ENCODE data around the gene DHX58.

The DHX58 gene

GRCh38 chr17:42078396-42079043, 34.0 kb downstream of the DHX58 start:
- no peaks in the 10 kb centered on the region for H3K27me3 ChIP-seq (ENCODE audit: control insufficient read depth, insufficient read depth, low read length)
- H3K4me3 ChIP-seq (ENCODE audit: low read length), result no peak overlapping the region
- H3K27ac ChIP-seq (ENCODE audit: low read length), result no peak overlapping the region
- no peaks in the 10 kb centered on the region for H3K36me3 ChIP-seq (ENCODE audit: control insufficient read depth, insufficient read depth, low read length)
- H3K9me3 ChIP-seq (ENCODE audit: control insufficient read depth, insufficient read depth, low read length), result no peaks in the 10 kb centered on the region
- 0 out of 2 replicates have a peak, but pooled peaks cover 1% of the 10 kb centered on the region for H3K4me1 ChIP-seq (ENCODE audit: control insufficient read depth, insufficient read depth, low read length)
- DNase-seq (ENCODE audit: low read depth, low spot score), result no peak
- no CpG with 5 or more reads among the region's 8 CpGs for WGBS (ENCODE audit: insufficient coverage, insufficient read length)

DNA sequence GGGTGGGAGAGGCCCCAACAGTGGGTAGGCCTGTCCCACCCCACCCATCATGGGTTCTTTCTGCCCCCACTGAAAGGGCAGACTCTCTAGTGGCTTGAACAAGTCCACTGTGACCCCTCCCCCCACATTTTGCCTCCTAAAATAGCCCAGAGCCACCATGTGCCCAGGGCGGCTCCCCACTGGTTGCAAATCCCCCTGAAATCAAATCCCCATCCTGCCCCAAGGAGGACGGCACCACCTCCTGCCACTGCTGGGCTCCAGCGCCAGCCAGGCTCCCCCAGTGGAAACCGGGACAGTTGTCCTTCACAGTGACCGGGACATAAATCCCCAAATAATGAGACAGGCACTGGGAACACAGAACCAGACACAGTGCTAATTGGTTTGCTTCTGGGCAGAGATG, 34.8 kb downstream of the DHX58 start:
- H3K9me3 ChIP-seq (ENCODE audit: control insufficient read depth, insufficient read depth, low read length), result no peaks in the 10 kb centered on the region
- H3K27me3 ChIP-seq (ENCODE audit: control insufficient read depth, insufficient read depth, low read length), result no peaks in the 10 kb centered on the region
- 0 out of 2 replicates have a peak, but pooled peaks cover 1% of the 10 kb centered on the region for H3K4me1 ChIP-seq (ENCODE audit: control insufficient read depth, insufficient read depth, low read length)
- H3K4me3 ChIP-seq (ENCODE audit: low read length), result no peak overlapping the region
- no peak overlapping the region for H3K27ac ChIP-seq (ENCODE audit: low read length)
- DNase-seq (ENCODE audit: low read depth, low spot score), result no peak
- H3K36me3 ChIP-seq (ENCODE audit: control insufficient read depth, insufficient read depth, low read length), result no peaks in the 10 kb centered on the region
- no CpG with 5 or more reads among the region's 5 CpGs for WGBS (ENCODE audit: insufficient coverage, insufficient read length)

DNA sequence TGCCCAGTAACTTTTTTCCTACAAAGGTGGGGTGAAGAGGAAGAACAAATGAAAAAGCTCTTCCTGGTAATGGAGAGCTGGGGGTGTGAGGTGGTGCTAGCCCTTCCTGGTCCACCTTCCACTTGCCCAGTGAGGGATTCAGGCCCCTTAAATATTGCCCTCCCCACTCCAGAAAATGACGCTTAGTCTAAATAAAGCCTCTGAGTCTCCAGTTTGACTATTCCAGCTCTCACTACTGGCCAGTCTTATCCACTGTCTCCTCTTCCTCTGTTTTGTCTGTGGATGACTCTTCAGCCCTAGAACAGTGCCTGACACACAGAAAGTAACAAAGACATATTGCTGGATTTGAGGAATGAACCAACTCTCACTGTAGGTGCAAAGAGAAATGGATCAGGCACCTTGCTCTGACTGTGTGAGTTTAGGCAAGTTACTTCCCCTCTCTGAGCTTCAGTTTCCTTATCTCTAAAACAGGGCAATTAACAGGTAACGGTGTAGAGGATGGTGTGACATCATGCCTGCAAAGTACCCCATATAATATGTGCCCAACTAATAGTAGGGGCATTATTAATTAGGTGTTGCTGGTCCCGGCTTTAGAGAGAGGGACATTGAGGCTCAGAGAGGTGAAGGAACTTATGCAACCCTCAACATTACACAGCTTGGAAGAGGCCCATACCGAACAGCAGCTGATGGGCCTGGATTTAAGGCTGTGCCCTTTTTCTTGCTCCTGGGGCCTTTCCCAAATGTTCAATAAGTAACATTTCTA, 35.5 kb downstream of the DHX58 start:
- no peak for DNase-seq (ENCODE audit: low read depth, low spot score)
- no peaks in the 10 kb centered on the region for H3K9me3 ChIP-seq (ENCODE audit: control insufficient read depth, insufficient read depth, low read length)
- no peak overlapping the region for H3K27ac ChIP-seq (ENCODE audit: low read length)
- H3K4me3 ChIP-seq (ENCODE audit: low read length), result no peak overlapping the region
- H3K27me3 ChIP-seq (ENCODE audit: control insufficient read depth, insufficient read depth, low read length), result no peaks in the 10 kb centered on the region
- no CpG with 5 or more reads among the region's 4 CpGs for WGBS (ENCODE audit: insufficient coverage, insufficient read length)
- no peaks in the 10 kb centered on the region for H3K36me3 ChIP-seq (ENCODE audit: control insufficient read depth, insufficient read depth, low read length)
- H3K4me1 ChIP-seq (ENCODE audit: control insufficient read depth, insufficient read depth, low read length), result 0 out of 2 replicates have a peak, but pooled peaks cover 1% of the 10 kb centered on the region

GRCh38 chr17:42075789-42076188, 36.7 kb downstream of the DHX58 start:
- Histone ChIP-seq H3K4me1 (ENCODE audit: control insufficient read depth, insufficient read depth, low read length) (0 out of 2 replicates have a peak, but pooled peaks cover 1% of the 10 kb centered on the region), H3K36me3 (ENCODE audit: control insufficient read depth, insufficient read depth, low read length) (no peaks in the 10 kb centered on the region), H3K9me3 (ENCODE audit: control insufficient read depth, insufficient read depth, low read length) (no peaks in the 10 kb centered on the region), H3K27me3 (ENCODE audit: control insufficient read depth, insufficient read depth, low read length) (no peaks in the 10 kb centered on the region), H3K4me3 (ENCODE audit: low read length) (no peak overlapping the region), H3K27ac (ENCODE audit: low read length) (no peak overlapping the region)
- no CpG with 5 or more reads among the region's 6 CpGs for whole genome bisulfite sequencing (ENCODE audit: insufficient coverage, insufficient read length)
- DNase-seq (ENCODE audit: low read depth, low spot score), result no peak

GRCh38 chr17:42072323-42073187, 40.0 kb downstream of the DHX58 start:
- H3K27ac ChIP-seq (ENCODE audit: low read length), result no peak overlapping the region
- H3K4me1 ChIP-seq (ENCODE audit: control insufficient read depth, insufficient read depth, low read length), result peaks cover under 1% of the 10 kb centered on the region; the same call in 1 of the 2 replicates
- no peak for DNase-seq (ENCODE audit: low read depth, low spot score)
- no peaks in the 10 kb centered on the region for H3K36me3 ChIP-seq (ENCODE audit: control insufficient read depth, insufficient read depth, low read length)
- H3K27me3 ChIP-seq (ENCODE audit: control insufficient read depth, insufficient read depth, low read length), result no peaks in the 10 kb centered on the region
- no peaks in the 10 kb centered on the region for H3K9me3 ChIP-seq (ENCODE audit: control insufficient read depth, insufficient read depth, low read length)
- peak overlapping the region; percentile 48 for H3K4me3 ChIP-seq (ENCODE audit: low read length)
- WGBS (ENCODE audit: insufficient coverage, insufficient read length), result no CpG with 5 or more reads among the region's 67 CpGs

DNA sequence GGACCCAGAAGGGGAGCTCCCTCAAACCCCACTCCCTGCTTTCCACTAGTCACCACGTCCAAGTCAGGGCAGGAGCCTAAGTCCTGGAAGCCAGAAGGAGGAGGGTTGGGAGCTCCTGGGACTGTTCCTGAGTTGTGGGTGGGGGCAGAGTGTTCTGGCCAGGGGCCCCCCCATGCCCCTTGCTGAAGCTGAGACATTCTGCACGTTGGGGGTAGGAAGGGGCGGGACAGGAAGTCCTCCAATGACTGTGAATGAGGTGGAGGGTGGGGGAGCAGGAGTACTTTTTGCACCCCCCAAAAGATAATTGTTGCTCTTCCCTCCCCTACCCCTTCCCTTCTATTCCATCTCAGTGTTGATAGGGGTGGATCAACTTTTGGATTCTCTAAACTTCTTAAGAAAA, 40.7 kb downstream of the DHX58 start:
- Histone ChIP-seq H3K4me3 (ENCODE audit: low read length) (peak overlapping the region; percentile 48; the same call in 1 of the 2 replicates), H3K36me3 (ENCODE audit: control insufficient read depth, insufficient read depth, low read length) (no peaks in the 10 kb centered on the region), H3K27ac (ENCODE audit: low read length) (no peak overlapping the region), H3K27me3 (ENCODE audit: control insufficient read depth, insufficient read depth, low read length) (no peaks in the 10 kb centered on the region), H3K9me3 (ENCODE audit: control insufficient read depth, insufficient read depth, low read length) (no peaks in the 10 kb centered on the region), H3K4me1 (ENCODE audit: control insufficient read depth, insufficient read depth, low read length) (peaks cover 3% of the 10 kb centered on the region; the same call in 1 of the 2 replicates)
- DNase-seq (ENCODE audit: low read depth, low spot score), result no peak
- WGBS (ENCODE audit: insufficient coverage, insufficient read length), result no CpG with 5 or more reads among the region's 3 CpGs

GRCh38 chr17:42068979-42069378, 43.5 kb downstream of the DHX58 start:
- no peak for DNase-seq (ENCODE audit: low read depth, low spot score)
- WGBS (ENCODE audit: insufficient coverage, insufficient read length), result no CpG with 5 or more reads among the region's 3 CpGs
- Histone ChIP-seq H3K4me3 (ENCODE audit: low read length) (no peak overlapping the region), H3K9me3 (ENCODE audit: control insufficient read depth, insufficient read depth, low read length) (no peaks in the 10 kb centered on the region), H3K36me3 (ENCODE audit: control insufficient read depth, insufficient read depth, low read length) (no peaks in the 10 kb centered on the region), H3K27ac (ENCODE audit: low read length) (no peak overlapping the region), H3K4me1 (ENCODE audit: control insufficient read depth, insufficient read depth, low read length) (peaks cover 3% of the 10 kb centered on the region; the same call in 1 of the 2 replicates), H3K27me3 (ENCODE audit: control insufficient read depth, insufficient read depth, low read length) (no peaks in the 10 kb centered on the region)

DNA sequence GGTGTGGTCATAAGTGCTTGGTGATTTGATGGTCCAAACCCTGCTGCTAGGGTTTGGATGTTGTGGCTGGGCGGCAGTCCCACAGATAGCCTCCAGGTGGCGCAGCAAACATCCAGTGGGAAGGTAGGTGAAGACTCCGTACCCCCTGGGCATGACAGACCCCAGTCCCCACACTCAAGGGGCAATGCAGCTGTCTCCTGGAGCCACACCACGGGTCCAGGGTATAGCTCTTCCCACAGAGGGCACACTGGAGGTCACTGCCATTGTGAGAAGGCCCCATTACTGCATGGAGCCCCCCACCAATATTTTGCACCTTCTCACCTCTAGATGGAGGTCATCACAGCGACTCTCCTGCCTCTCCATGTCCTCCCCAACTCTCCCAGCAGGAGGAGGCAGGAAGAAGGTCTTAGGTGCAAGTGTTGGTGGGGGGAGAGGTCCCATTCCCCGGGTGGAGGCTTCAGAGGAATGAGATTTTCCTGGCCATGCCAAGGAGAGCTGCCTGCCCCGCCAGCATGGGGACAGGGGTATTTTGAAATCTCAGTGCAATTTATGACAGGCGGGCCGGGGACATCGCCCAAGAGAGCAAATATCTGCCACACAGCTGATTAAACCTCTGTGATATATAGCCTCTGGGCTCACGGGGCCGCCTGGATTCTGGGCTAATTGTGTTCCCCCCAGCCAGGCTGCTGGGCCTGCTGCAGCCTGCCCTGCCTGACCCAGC, 45.0 kb downstream of the DHX58 start:
- no CpG with 5 or more reads among the region's 12 CpGs for WGBS (ENCODE audit: insufficient coverage, insufficient read length)

DNA sequence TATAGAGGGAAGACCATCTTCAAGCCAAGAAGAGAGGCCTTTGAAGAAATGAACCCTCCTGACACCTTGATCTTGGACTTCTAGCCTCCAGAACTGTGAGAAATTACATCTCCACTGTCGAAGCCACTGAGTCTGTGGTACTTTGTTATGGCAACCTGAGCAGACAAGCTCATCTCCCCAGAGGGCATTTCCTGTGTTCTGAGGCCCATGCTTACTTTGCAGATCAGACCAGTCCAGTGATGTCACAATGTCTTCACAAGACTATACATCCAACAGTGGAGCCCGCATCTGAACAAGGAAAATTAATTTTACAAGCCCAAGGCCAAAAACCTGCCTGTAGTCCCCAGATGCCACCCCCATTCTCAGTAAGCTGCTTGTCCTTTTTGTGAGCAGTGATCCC, 47.3 kb downstream of the DHX58 start:
- Histone ChIP-seq H3K9me3 (ENCODE audit: control insufficient read depth, insufficient read depth, low read length) (no peaks in the 10 kb centered on the region), H3K36me3 (ENCODE audit: control insufficient read depth, insufficient read depth, low read length) (no peaks in the 10 kb centered on the region), H3K4me3 (ENCODE audit: low read length) (no peak overlapping the region), H3K27me3 (ENCODE audit: control insufficient read depth, insufficient read depth, low read length) (no peaks in the 10 kb centered on the region), H3K4me1 (ENCODE audit: control insufficient read depth, insufficient read depth, low read length) (peaks cover 6% of the 10 kb centered on the region), H3K27ac (ENCODE audit: low read length) (no peak overlapping the region)
- WGBS (ENCODE audit: insufficient coverage, insufficient read length), result no CpG with 5 or more reads among the region's 2 CpGs
- no peak for DNase-seq (ENCODE audit: low read depth, low spot score)

More for the DNA sequence above, 45.0 kb downstream of the DHX58 start:
- Histone ChIP-seq H3K9me3 (ENCODE audit: control insufficient read depth, insufficient read depth, low read length) (no peaks in the 10 kb centered on the region), H3K4me3 (ENCODE audit: low read length) (no peak overlapping the region), H3K27ac (ENCODE audit: low read length) (no peak overlapping the region), H3K36me3 (ENCODE audit: control insufficient read depth, insufficient read depth, low read length) (no peaks in the 10 kb centered on the region), H3K4me1 (ENCODE audit: control insufficient read depth, insufficient read depth, low read length) (peaks cover 5% of the 10 kb centered on the region), H3K27me3 (ENCODE audit: control insufficient read depth, insufficient read depth, low read length) (no peaks in the 10 kb centered on the region)
- DNase-seq (ENCODE audit: low read depth, low spot score), result no peak

DNA sequence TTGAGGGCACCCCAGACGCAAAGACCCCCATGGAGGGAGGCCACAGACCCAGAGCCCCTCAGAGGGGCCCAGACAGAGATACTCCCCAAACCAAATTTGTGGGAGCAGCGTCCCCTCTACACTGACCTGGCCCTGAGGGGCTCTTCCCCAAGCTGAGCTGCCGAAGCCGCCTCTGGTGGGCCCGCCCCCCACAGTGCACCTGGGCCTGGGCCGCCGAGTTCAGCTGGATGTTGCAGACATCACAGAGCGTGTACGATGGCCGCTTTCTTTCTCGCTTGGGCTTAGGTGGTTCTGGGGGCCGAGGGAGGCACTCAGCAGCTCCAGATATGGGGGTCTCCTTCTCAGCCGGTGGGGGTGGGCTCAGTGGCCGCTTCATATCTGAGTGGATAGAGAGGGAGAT, 49.8 kb downstream of the DHX58 start:
- no CpG with 5 or more reads among the region's 14 CpGs for WGBS (ENCODE audit: insufficient coverage, insufficient read length)
- no peak for DNase-seq (ENCODE audit: low read depth, low spot score)
- no peaks in the 10 kb centered on the region for H3K36me3 ChIP-seq (ENCODE audit: control insufficient read depth, insufficient read depth, low read length)
- no peaks in the 10 kb centered on the region for H3K27me3 ChIP-seq (ENCODE audit: control insufficient read depth, insufficient read depth, low read length)
- H3K4me3 ChIP-seq (ENCODE audit: low read length), result no peak overlapping the region
- no peak overlapping the region for H3K27ac ChIP-seq (ENCODE audit: low read length)
- peaks cover 6% of the 10 kb centered on the region for H3K4me1 ChIP-seq (ENCODE audit: control insufficient read depth, insufficient read depth, low read length)
- H3K9me3 ChIP-seq (ENCODE audit: control insufficient read depth, insufficient read depth, low read length), result no peaks in the 10 kb centered on the region

Data from iPS DF 6.9 (cell line).